HepG2 (cell line): ENCODE data around the gene CASKIN1. TPM values are rescaled to one million over a fixed set of nuclear protein-coding genes. Genes with fewer than 3 reads are reported as not detected.

ENCODE experiments used
- ATAC-seq: fragments of 200-7000 bp; cut with Tn5 transposase; 3 replicates; pipeline ENCODE4 v1.9.1; 2020; ENCODE audit warnings: mild to moderate bottlenecking, moderate library complexity
- BruUV-seq: library from RNA; stranded (reverse); fragments of 400-500 nt; replicated peaks from 2 replicates; lab custom pipeline; 2021; lab: Mats Ljungman, UMichigan
- CTCF ChIA-PET: fragments of 300-600 bp; formaldehyde crosslinking; extraction: SDS; loops from one replicate; lab custom pipeline; 2021; ENCODE audit warnings: low total read pairs, inconsistent platforms, low intra/inter-chr PET ratio; lab: Yijun Ruan, JAX
- POLR2A ChIA-PET: fragments of 350-600 bp; sonication (Branson Sonifier 250); formaldehyde crosslinking; loops from one replicate; lab custom pipeline; 2020; ENCODE audit warnings: antibody characterized with exemption, inconsistent platforms; lab: Yijun Ruan, JAX
- DNase-seq: peaks from one replicate; pipeline ENCODE4 v3.0.0-alpha.2; 2015; ENCODE audit warnings: low spot score
- FAIRE-seq: peaks from 3 replicates; lab custom pipeline; 2011; peaks lifted over from hg19 to GRCh38; lab: Jason Lieb, UNC
- H2AFZ ChIP-seq: one replicate; pipeline ENCODE4 v1.6.1; 2011; ENCODE audit warnings: low read length, inconsistent platforms
- H3K27ac ChIP-seq: fragments of 300-600 bp; 3 replicates; pipeline ENCODE4 v1.8.0; 2011; ENCODE audit warnings: mixed run types, mild to moderate bottlenecking, mixed read lengths, low read length, inconsistent platforms; ENCODE audit not compliant: insufficient read depth; ENCODE audit errors: extremely low read length
- H3K27me3 ChIP-seq, 2 experiments: fragments of 200-600 bp in 1 of 2; 2 replicates in 1 of 2; 3 replicates in 1 of 2; pipeline versions ENCODE4 v1.6.0 to v1.8.0; 2011; ENCODE audit warnings: low read length in 2 of 2, mild to moderate bottlenecking in 2 of 2, moderate library complexity in 2 of 2, inconsistent platforms in 1 of 2; ENCODE audit not compliant: insufficient read depth in 2 of 2, control insufficient read depth in 1 of 2
- H3K36me3 ChIP-seq, 2 experiments: fragments of 200-600 bp in 1 of 2; replicated peaks in 1 of 2; 2 replicates in 1 of 2; 3 replicates in 1 of 2; pipeline versions ENCODE4 v1.5.1 to v1.8.0; 2011; ENCODE audit warnings: low read length in 2 of 2, inconsistent platforms in 1 of 2; ENCODE audit not compliant: insufficient read depth in 2 of 2, control insufficient read depth in 1 of 2
- H3K4me1 ChIP-seq: 2 replicates; pipeline ENCODE4 v1.5.1; 2012; ENCODE audit warnings: low read length, inconsistent platforms; ENCODE audit not compliant: insufficient read depth
- H3K4me2 ChIP-seq: 2 replicates; pipeline ENCODE4 v1.6.0; 2011; ENCODE audit warnings: low read depth, low read length, inconsistent platforms
- H3K4me3 ChIP-seq, 3 experiments: fragments of 200-600 bp in 1 of 3; sonication (generic), shearing (Covaris generic) in 1 of 3; replicated peaks in 1 of 3; 2 replicates each; pipeline ENCODE4 v1.5.1; 2011 to 2016; ENCODE audit warnings: low read length in 3 of 3, inconsistent platforms in 2 of 3, low read depth in 2 of 3, mild to moderate bottlenecking in 2 of 3, control low read depth in 1 of 3, mixed read lengths in 1 of 3; ENCODE audit not compliant: insufficient read depth in 1 of 3
- H3K79me2 ChIP-seq: one replicate; pipeline ENCODE4 v1.6.1; 2011; ENCODE audit warnings: low read length, inconsistent platforms; ENCODE audit not compliant: insufficient read depth
- H3K9ac ChIP-seq: 2 replicates; pipeline ENCODE4 v1.6.0; 2011; ENCODE audit warnings: mild to moderate bottlenecking, low read depth, low read length, inconsistent platforms; ENCODE audit not compliant: insufficient read depth
- H3K9me3 ChIP-seq: 2 replicates; pipeline ENCODE4 v1.5.1; 2012; ENCODE audit warnings: mild to moderate bottlenecking, low read length
- H4K20me1 ChIP-seq: 2 replicates; pipeline ENCODE4 v1.6.0; 2011; ENCODE audit warnings: inconsistent platforms, mild to moderate bottlenecking, low read length, moderate library complexity; ENCODE audit not compliant: insufficient read depth
- AHR ChIP-seq: IDR thresholded peaks from 2 replicates; pipeline ENCODE4 v1.6.1; 2018; ENCODE audit warnings: missing genetic modification reagents, missing compliant biosample characterization
- GABPB1 ChIP-seq: IDR thresholded peaks from 2 replicates; pipeline ENCODE4 v1.6.1; 2016; ENCODE audit warnings: mild to moderate bottlenecking, missing genetic modification reagents, moderate library complexity, missing compliant biosample characterization
- RBFOX2 ChIP-seq: fragments of 200-400 bp; formaldehyde crosslinking; IDR thresholded peaks from 2 replicates; pipeline ENCODE4 v1.6.1; 2017; ENCODE audit warnings: low read depth, mild to moderate bottlenecking, low read length
- SCMH1 ChIP-seq: sonication (generic); formaldehyde crosslinking; IDR thresholded peaks from 2 replicates; pipeline ENCODE4 v1.9.0; 2021; ENCODE audit warnings: missing genetic modification reagents, mild to moderate bottlenecking, borderline replicate concordance
- SMAD3 ChIP-seq: sonication (generic); formaldehyde crosslinking; IDR thresholded peaks from 2 replicates; pipeline ENCODE4 v1.4.0; 2020; ENCODE audit warnings: missing genetic modification reagents
- ZBTB38 ChIP-seq: sonication (generic); formaldehyde crosslinking; IDR thresholded peaks from 2 replicates; pipeline ENCODE4 v1.5.1; 2020; ENCODE audit warnings: mild to moderate bottlenecking, missing genetic modification reagents
- ZFY ChIP-seq: sonication (generic); formaldehyde crosslinking; IDR thresholded peaks from 2 replicates; pipeline ENCODE4 v1.4.0; 2020; ENCODE audit warnings: missing genetic modification reagents
- ZNF550 ChIP-seq: sonication (generic); formaldehyde crosslinking; IDR thresholded peaks from 2 replicates; pipeline ENCODE4 v1.4.0; 2020; ENCODE audit warnings: mild to moderate bottlenecking, missing genetic modification reagents, borderline replicate concordance
- ZNF558 ChIP-seq: sonication (generic); formaldehyde crosslinking; IDR thresholded peaks from 2 replicates; pipeline ENCODE4 v1.9.0; 2022; ENCODE audit warnings: mild to moderate bottlenecking, missing genetic modification reagents, borderline replicate concordance
- ZNF569 ChIP-seq: sonication (generic); formaldehyde crosslinking; IDR thresholded peaks from 2 replicates; pipeline ENCODE4 v1.5.0; 2020; ENCODE audit warnings: mild to moderate bottlenecking, missing genetic modification reagents, moderate library complexity, borderline replicate concordance
- ZNF605 ChIP-seq: sonication (generic); formaldehyde crosslinking; IDR thresholded peaks from 2 replicates; pipeline ENCODE4 v1.8.0; 2022; ENCODE audit warnings: mild to moderate bottlenecking, missing genetic modification reagents
- WGBS: methylation state at CpG from one replicate; pipeline ENCODE4 v1.1.6; 2017; ENCODE audit warnings: low lambda C conversion rate; 5-methylcytosine and 5-hydroxymethylcytosine counted together
- in situ Hi-C: cut with HindIII; loops from 2 replicates; pipeline ENCODE4 v1.10.0; 2017; ENCODE audit warnings: low pct_unique_long_range_greater_than_20kb; ENCODE audit not compliant: extremely low pct_ligation_motif_present
- intact Hi-C: fragments of 100-400 bp; cut with micrococcal nuclease; formaldehyde crosslinking; loops from one replicate; pipeline ENCODE4 v1.10.0; 2022; ENCODE audit not compliant: unreplicated experiment
- polyA plus RNA-seq, 8 experiments: library from polyadenylated mRNA; depleted of rRNA in 3 of 8; stranded (reverse) in 7 of 8; unstranded in 1 of 8; fragments of >200 nt; fragmentation: Illumina TruSeq in 4 of 8; extraction: Trizol in 4 of 8; gene quantifications; 2 replicates each; pipeline versions ENCODE4 v1.2.1 to v1.2.3, GENCODE V29; 2011 to 2016; ENCODE audit warnings: low read depth in 4 of 8, missing spikeins in 1 of 8, mixed read lengths in 1 of 8; ENCODE audit not compliant: insufficient read depth in 1 of 8
- total RNA-seq, 5 experiments: library from RNA; depleted of rRNA; stranded (reverse); fragments of >200 nt; fragmentation: Illumina TruSeq; extraction: Trizol; gene quantifications; 2 replicates each; pipeline ENCODE4 v1.2.3, GENCODE V29; 2016; ENCODE audit warnings: low read depth in 1 of 5
- TF ChIP-seq, protein P1 (sequence below): sonication (generic); formaldehyde crosslinking; IDR thresholded peaks from 2 replicates; pipeline ENCODE4 v1.4.0; 2020; ENCODE audit warnings: mild to moderate bottlenecking, missing genetic modification reagents
- TF ChIP-seq, protein P2 (sequence below): sonication (generic); formaldehyde crosslinking; IDR thresholded peaks from 2 replicates; pipeline ENCODE4 v1.4.0; 2020; ENCODE audit warnings: missing genetic modification reagents
- TF ChIP-seq, protein P3 (sequence below): sonication (generic); formaldehyde crosslinking; IDR thresholded peaks from 2 replicates; pipeline ENCODE4 v1.4.0; 2020; ENCODE audit warnings: missing genetic modification reagents

The CASKIN1 gene
- total and polyA plus RNA-seq, 2 of the 13 experiments (the other 11 are each of a cell fraction or from before 2014, with no cell fraction given): 1.2 to 2.2 TPM

DNA sequence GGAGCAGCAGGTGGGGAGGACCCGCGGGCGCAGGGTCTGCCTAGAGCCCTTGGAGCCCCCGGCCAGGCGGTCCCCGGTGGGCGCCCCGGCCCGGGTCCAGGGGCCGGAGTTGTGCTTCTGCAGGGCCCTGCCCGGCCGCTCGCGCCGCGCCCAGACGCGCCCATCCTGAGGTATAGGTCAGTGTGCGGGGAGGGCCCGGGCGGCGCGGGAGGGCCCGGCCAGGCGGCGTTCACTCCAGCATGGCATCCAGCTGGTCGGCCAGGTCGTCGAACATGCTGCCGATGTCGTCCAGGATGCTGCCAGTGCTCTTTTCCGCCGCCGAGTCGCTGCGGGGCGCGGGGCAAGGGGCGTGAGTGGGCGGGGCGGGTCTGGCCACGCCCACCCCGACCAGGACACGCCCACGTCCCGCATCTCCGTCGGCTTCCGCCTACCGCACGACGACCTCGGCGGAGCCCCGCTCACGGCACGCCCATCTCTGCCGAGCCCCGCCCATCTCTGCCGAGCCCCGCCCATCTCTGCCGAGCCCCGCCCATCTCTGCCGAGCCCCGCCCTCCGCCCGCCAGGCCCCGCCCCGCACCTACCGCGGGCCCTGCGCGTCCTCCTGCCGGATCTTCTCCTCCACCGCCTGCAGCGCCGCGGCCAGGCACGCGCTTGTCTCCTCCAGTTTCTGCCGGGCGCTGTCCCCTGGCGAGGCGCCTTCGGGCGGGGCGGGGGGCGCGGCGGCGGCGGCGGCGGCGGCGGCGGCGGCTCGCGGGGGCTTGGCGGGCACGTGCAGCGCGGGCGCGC is 17.9 kb downstream of the CASKIN1 start:
- ChIA-PET CTCF (no interaction called here), POLR2A (interaction anchor here (1.7 kb wide), 1 partner anchor 23 kb away, joined by 5 read pairs; the partner anchor contains the start of gene TRAF7)
- H3K79me2 ChIP-seq: no peaks in the 10 kb centered on the region
- WGBS: 95% methylated on average over 96 of the region's 106 CpGs
- no peaks in the 10 kb centered on the region for H3K27me3 ChIP-seq
- H3K4me2 ChIP-seq: no peak overlapping the region
- no peak overlapping the region for H3K9ac ChIP-seq
- in situ Hi-C loops: no loop called here
- DNase-seq: no peak
- no peak overlapping the region for H3K27ac ChIP-seq
- intact Hi-C loops: no loop called here
- no TSS peak for BruUV-seq
- FAIRE-seq: no peak
- no peak overlapping the region for H2AFZ ChIP-seq
- H3K36me3 ChIP-seq: peaks cover 7 to 20% of the 10 kb centered on the region in 2 experiments; a peak in 2 of 5 replicates
- no peak overlapping the region for H3K4me3 ChIP-seq
- H3K9me3 ChIP-seq: no peaks in the 10 kb centered on the region
- H3K4me1 ChIP-seq: peaks cover 17% of the 10 kb centered on the region
- no peak for ATAC-seq
- no peaks in the 10 kb centered on the region for H4K20me1 ChIP-seq
- TF ChIP-seq, protein P1, sequence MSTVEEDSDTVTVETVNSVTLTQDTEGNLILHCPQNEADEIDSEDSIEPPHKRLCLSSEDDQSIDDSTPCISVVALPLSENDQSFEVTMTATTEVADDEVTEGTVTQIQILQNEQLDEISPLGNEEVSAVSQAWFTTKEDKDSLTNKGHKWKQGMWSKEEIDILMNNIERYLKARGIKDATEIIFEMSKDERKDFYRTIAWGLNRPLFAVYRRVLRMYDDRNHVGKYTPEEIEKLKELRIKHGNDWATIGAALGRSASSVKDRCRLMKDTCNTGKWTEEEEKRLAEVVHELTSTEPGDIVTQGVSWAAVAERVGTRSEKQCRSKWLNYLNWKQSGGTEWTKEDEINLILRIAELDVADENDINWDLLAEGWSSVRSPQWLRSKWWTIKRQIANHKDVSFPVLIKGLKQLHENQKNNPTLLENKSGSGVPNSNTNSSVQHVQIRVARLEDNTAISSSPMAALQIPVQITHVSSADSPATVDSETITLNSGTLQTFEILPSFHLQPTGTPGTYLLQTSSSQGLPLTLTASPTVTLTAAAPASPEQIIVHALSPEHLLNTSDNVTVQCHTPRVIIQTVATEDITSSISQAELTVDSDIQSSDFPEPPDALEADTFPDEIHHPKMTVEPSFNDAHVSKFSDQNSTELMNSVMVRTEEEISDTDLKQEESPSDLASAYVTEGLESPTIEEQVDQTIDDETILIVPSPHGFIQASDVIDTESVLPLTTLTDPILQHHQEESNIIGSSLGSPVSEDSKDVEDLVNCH: no peak
- TF ChIP-seq, protein P2, sequence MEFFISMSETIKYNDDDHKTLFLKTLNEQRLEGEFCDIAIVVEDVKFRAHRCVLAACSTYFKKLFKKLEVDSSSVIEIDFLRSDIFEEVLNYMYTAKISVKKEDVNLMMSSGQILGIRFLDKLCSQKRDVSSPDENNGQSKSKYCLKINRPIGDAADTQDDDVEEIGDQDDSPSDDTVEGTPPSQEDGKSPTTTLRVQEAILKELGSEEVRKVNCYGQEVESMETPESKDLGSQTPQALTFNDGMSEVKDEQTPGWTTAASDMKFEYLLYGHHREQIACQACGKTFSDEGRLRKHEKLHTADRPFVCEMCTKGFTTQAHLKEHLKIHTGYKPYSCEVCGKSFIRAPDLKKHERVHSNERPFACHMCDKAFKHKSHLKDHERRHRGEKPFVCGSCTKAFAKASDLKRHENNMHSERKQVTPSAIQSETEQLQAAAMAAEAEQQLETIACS (CRISPR knock-in tag): no peak
- TF ChIP-seq ZNF569 (CRISPR knock-in tag): no peak
- TF ChIP-seq GABPB1 (CRISPR knock-in tag): no peak; the same call in 1 of the 2 replicates
- no peak for TF ChIP-seq ZNF558 (CRISPR knock-in tag)
- no peak for TF ChIP-seq ZFY (CRISPR knock-in tag)
- no peak for TF ChIP-seq SMAD3 (CRISPR knock-in tag)
- TF ChIP-seq, protein P3, sequence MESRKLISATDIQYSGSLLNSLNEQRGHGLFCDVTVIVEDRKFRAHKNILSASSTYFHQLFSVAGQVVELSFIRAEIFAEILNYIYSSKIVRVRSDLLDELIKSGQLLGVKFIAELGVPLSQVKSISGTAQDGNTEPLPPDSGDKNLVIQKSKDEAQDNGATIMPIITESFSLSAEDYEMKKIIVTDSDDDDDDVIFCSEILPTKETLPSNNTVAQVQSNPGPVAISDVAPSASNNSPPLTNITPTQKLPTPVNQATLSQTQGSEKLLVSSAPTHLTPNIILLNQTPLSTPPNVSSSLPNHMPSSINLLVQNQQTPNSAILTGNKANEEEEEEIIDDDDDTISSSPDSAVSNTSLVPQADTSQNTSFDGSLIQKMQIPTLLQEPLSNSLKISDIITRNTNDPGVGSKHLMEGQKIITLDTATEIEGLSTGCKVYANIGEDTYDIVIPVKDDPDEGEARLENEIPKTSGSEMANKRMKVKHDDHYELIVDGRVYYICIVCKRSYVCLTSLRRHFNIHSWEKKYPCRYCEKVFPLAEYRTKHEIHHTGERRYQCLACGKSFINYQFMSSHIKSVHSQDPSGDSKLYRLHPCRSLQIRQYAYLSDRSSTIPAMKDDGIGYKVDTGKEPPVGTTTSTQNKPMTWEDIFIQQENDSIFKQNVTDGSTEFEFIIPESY (CRISPR knock-in tag): peak; percentile 90; the same call in 1 of the 2 replicates
- no peak for TF ChIP-seq AHR
- TF ChIP-seq SCMH1 (CRISPR knock-in tag): no peak
- 0 out of 2 replicates have a peak, but pooled peaks have one; percentile 7 for TF ChIP-seq RBFOX2
- 0 out of 2 replicates have a peak, but pooled peaks have one; percentile 58 for TF ChIP-seq ZBTB38 (CRISPR knock-in tag)
- no peak for TF ChIP-seq ZNF605 (CRISPR knock-in tag)
- no peak for TF ChIP-seq ZNF550 (CRISPR knock-in tag)
